ENCODE measurements around the gene NHSL2. TPM values are rescaled to one million over a fixed set of nuclear protein-coding genes. Genes with fewer than 3 reads are reported as not detected.

The NHSL2 gene
- polyA plus RNA-seq, 4 donors = under 0.01 to 2.9 (median 1.5) TPM; not detected in 1

- H3K4me1 ChIP-seq (ENCODE audit: control insufficient read depth in 3 of 3, insufficient read depth in 2 of 3, low read depth in 1 of 3, low read length in 2 of 3) = no peaks in the 10 kb centered on the region
- DNase-seq (no peak), FAIRE-seq (no peak)
- H3K4me3 ChIP-seq (ENCODE audit: low read depth in 1 of 3, low read length in 3 of 3) = no peak overlapping the region
- no peaks in the 10 kb centered on the region for H3K9me3 ChIP-seq (ENCODE audit: control insufficient read depth in 2 of 2, insufficient read depth in 1 of 2, low read depth in 1 of 2, low read length in 1 of 2)
- H3K27ac ChIP-seq (ENCODE audit: low read depth in 1 of 3, low read length in 2 of 3) = peak overlapping the region in 1 of 3 donors; percentile 22
- no peaks in the 10 kb centered on the region for H3K27me3 ChIP-seq (ENCODE audit: control insufficient read depth in 3 of 3, insufficient read depth in 3 of 3, low read length in 3 of 3)
- H3K36me3 ChIP-seq (ENCODE audit: control insufficient read depth in 3 of 3, insufficient read depth in 2 of 3, low read depth in 1 of 3, low read length in 3 of 3) = peaks cover 0 to 2% (median 0%) of the 10 kb centered on the region in 3 donors
- 47 to 60% (median 58%) methylated on average over 8 of the region's 8 CpGs for WGBS, 3 donors
These were observed 231.6 kb downstream of the NHSL2 start for GRCh38 chrX:72142094-72142793.

GRCh38 chrX:72142794-72143608, 232.4 kb downstream of the NHSL2 start:
- WGBS, 3 donors = 62 to 75% (median 69%) methylated on average over 11 of the region's 11 CpGs
- no peaks in the 10 kb centered on the region for H3K4me1 ChIP-seq (ENCODE audit: control insufficient read depth in 3 of 3, insufficient read depth in 2 of 3, low read depth in 1 of 3, low read length in 2 of 3)
- DNase-seq (no peak), FAIRE-seq (no peak)
- H3K9me3 ChIP-seq (ENCODE audit: control insufficient read depth in 2 of 2, insufficient read depth in 1 of 2, low read depth in 1 of 2, low read length in 1 of 2) = no peaks in the 10 kb centered on the region
- peaks cover 0 to 2% (median 0%) of the 10 kb centered on the region in 3 donors for H3K36me3 ChIP-seq (ENCODE audit: control insufficient read depth in 3 of 3, insufficient read depth in 2 of 3, low read depth in 1 of 3, low read length in 3 of 3)
- H3K4me3 ChIP-seq (ENCODE audit: low read depth in 1 of 3, low read length in 3 of 3) = no peak overlapping the region
- no peaks in the 10 kb centered on the region for H3K27me3 ChIP-seq (ENCODE audit: control insufficient read depth in 3 of 3, insufficient read depth in 3 of 3, low read length in 3 of 3)
- peak overlapping the region in 1 of 3 donors; percentile 22 for H3K27ac ChIP-seq (ENCODE audit: low read depth in 1 of 3, low read length in 2 of 3)

GRCh38 chrX:72143609-72143907, 232.9 kb downstream of the NHSL2 start:
- Histone ChIP-seq H3K4me3 (ENCODE audit: low read depth in 1 of 3, low read length in 3 of 3) (no peak overlapping the region), H3K27ac (ENCODE audit: low read depth in 1 of 3, low read length in 2 of 3) (no peak overlapping the region), H3K36me3 (ENCODE audit: control insufficient read depth in 3 of 3, insufficient read depth in 2 of 3, low read depth in 1 of 3, low read length in 3 of 3) (peaks cover 0 to 2% (median 0%) of the 10 kb centered on the region in 3 donors), H3K4me1 (ENCODE audit: control insufficient read depth in 3 of 3, insufficient read depth in 2 of 3, low read depth in 1 of 3, low read length in 2 of 3) (no peaks in the 10 kb centered on the region), H3K9me3 (ENCODE audit: control insufficient read depth in 2 of 2, insufficient read depth in 1 of 2, low read depth in 1 of 2, low read length in 1 of 2) (no peaks in the 10 kb centered on the region), H3K27me3 (ENCODE audit: control insufficient read depth in 3 of 3, insufficient read depth in 3 of 3, low read length in 3 of 3) (no peaks in the 10 kb centered on the region)
- DNase-seq (no peak), FAIRE-seq (no peak)
- WGBS, 3 donors = 68 to 76% (median 71%) methylated on average over 2 of the region's 2 CpGs

GRCh38 chrX:72145181-72145580, 234.5 kb downstream of the NHSL2 start:
- Histone ChIP-seq H3K36me3 (ENCODE audit: control insufficient read depth in 3 of 3, insufficient read depth in 2 of 3, low read depth in 1 of 3, low read length in 3 of 3) (no peaks in the 10 kb centered on the region), H3K27me3 (ENCODE audit: control insufficient read depth in 3 of 3, insufficient read depth in 3 of 3, low read length in 3 of 3) (no peaks in the 10 kb centered on the region), H3K4me3 (ENCODE audit: low read depth in 1 of 3, low read length in 3 of 3) (no peak overlapping the region), H3K4me1 (ENCODE audit: control insufficient read depth in 3 of 3, insufficient read depth in 2 of 3, low read depth in 1 of 3, low read length in 2 of 3) (no peaks in the 10 kb centered on the region), H3K9me3 (ENCODE audit: control insufficient read depth in 2 of 2, insufficient read depth in 1 of 2, low read depth in 1 of 2, low read length in 1 of 2) (no peaks in the 10 kb centered on the region), H3K27ac (ENCODE audit: low read depth in 1 of 3, low read length in 2 of 3) (no peak overlapping the region)
- FAIRE-seq = no peak
- 44 to 50% (median 47%) methylated on average over 2 of the region's 2 CpGs for WGBS, 3 donors
- no peak for DNase-seq

- WGBS, 3 donors = 53 to 76% (median 71%) methylated on average over 2 of the region's 2 CpGs
- no peaks in the 10 kb centered on the region for H3K36me3 ChIP-seq (ENCODE audit: control insufficient read depth in 3 of 3, insufficient read depth in 2 of 3, low read depth in 1 of 3, low read length in 3 of 3)
These were observed 235.9 kb downstream of the NHSL2 start for GRCh38 chrX:72146527-72146926.

GRCh38 chrX:72158773-72159172, 248.1 kb downstream of the NHSL2 start:
- 81 to 92% (median 81%) methylated on average over 3 of the region's 3 CpGs for WGBS, 3 donors
- no peaks in the 10 kb centered on the region for H3K27me3 ChIP-seq (ENCODE audit: control insufficient read depth in 3 of 3, insufficient read depth in 3 of 3, low read length in 3 of 3)
- no peaks in the 10 kb centered on the region for H3K36me3 ChIP-seq (ENCODE audit: control insufficient read depth in 3 of 3, insufficient read depth in 2 of 3, low read depth in 1 of 3, low read length in 3 of 3)
- H3K27ac ChIP-seq (ENCODE audit: low read depth in 1 of 3, low read length in 2 of 3) = no peak overlapping the region
- FAIRE-seq (no peak), DNase-seq (no peak)
- H3K9me3 ChIP-seq (ENCODE audit: control insufficient read depth in 2 of 2, insufficient read depth in 1 of 2, low read depth in 1 of 2, low read length in 1 of 2) = no peaks in the 10 kb centered on the region
- no peaks in the 10 kb centered on the region for H3K4me1 ChIP-seq (ENCODE audit: control insufficient read depth in 3 of 3, insufficient read depth in 2 of 3, low read depth in 1 of 3, low read length in 2 of 3)
- H3K4me3 ChIP-seq (ENCODE audit: low read depth in 1 of 3, low read length in 3 of 3) = no peak overlapping the region

More at GRCh38 chrX:72146527-72146926, 235.9 kb downstream of the NHSL2 start:
- Histone ChIP-seq H3K9me3 (ENCODE audit: control insufficient read depth in 2 of 2, insufficient read depth in 1 of 2, low read depth in 1 of 2, low read length in 1 of 2) (no peaks in the 10 kb centered on the region), H3K4me3 (ENCODE audit: low read depth in 1 of 3, low read length in 3 of 3) (no peak overlapping the region), H3K27ac (ENCODE audit: low read depth in 1 of 3, low read length in 2 of 3) (no peak overlapping the region), H3K27me3 (ENCODE audit: control insufficient read depth in 3 of 3, insufficient read depth in 3 of 3, low read length in 3 of 3) (no peaks in the 10 kb centered on the region), H3K4me1 (ENCODE audit: control insufficient read depth in 3 of 3, insufficient read depth in 2 of 3, low read depth in 1 of 3, low read length in 2 of 3) (no peaks in the 10 kb centered on the region)
- FAIRE-seq = no peak
- no peak for DNase-seq

- no peak overlapping the region for H3K27ac ChIP-seq (ENCODE audit: low read depth in 1 of 3, low read length in 2 of 3)
- no peaks in the 10 kb centered on the region for H3K36me3 ChIP-seq (ENCODE audit: control insufficient read depth in 3 of 3, insufficient read depth in 2 of 3, low read depth in 1 of 3, low read length in 3 of 3)
- DNase-seq (no peak), FAIRE-seq (no peak)
- WGBS, 3 donors = 82 to 86% (median 83%) methylated on average over 10 of the region's 10 CpGs
- no peaks in the 10 kb centered on the region for H3K4me1 ChIP-seq (ENCODE audit: control insufficient read depth in 3 of 3, insufficient read depth in 2 of 3, low read depth in 1 of 3, low read length in 2 of 3)
- no peaks in the 10 kb centered on the region for H3K27me3 ChIP-seq (ENCODE audit: control insufficient read depth in 3 of 3, insufficient read depth in 3 of 3, low read length in 3 of 3)
- H3K9me3 ChIP-seq (ENCODE audit: control insufficient read depth in 2 of 2, insufficient read depth in 1 of 2, low read depth in 1 of 2, low read length in 1 of 2) = no peaks in the 10 kb centered on the region
- H3K4me3 ChIP-seq (ENCODE audit: low read depth in 1 of 3, low read length in 3 of 3) = no peak overlapping the region
These were observed 249.1 kb downstream of the NHSL2 start for GRCh38 chrX:72159769-72160168.

- Histone ChIP-seq H3K9me3 (ENCODE audit: control insufficient read depth in 2 of 2, insufficient read depth in 1 of 2, low read depth in 1 of 2, low read length in 1 of 2) (no peaks in the 10 kb centered on the region), H3K27me3 (ENCODE audit: control insufficient read depth in 3 of 3, insufficient read depth in 3 of 3, low read length in 3 of 3) (no peaks in the 10 kb centered on the region), H3K36me3 (ENCODE audit: control insufficient read depth in 3 of 3, insufficient read depth in 2 of 3, low read depth in 1 of 3, low read length in 3 of 3) (no peaks in the 10 kb centered on the region), H3K27ac (ENCODE audit: low read depth in 1 of 3, low read length in 2 of 3) (no peak overlapping the region), H3K4me1 (ENCODE audit: control insufficient read depth in 3 of 3, insufficient read depth in 2 of 3, low read depth in 1 of 3, low read length in 2 of 3) (no peaks in the 10 kb centered on the region), H3K4me3 (ENCODE audit: low read depth in 1 of 3, low read length in 3 of 3) (no peak overlapping the region)
- FAIRE-seq = no peak
- WGBS, 3 donors = 67 to 82% (median 81%) methylated on average over 4 of the region's 4 CpGs
- DNase-seq = no peak
These were observed 254.9 kb downstream of the NHSL2 start for GRCh38 chrX:72165551-72165950.

Measured in small intestine (tissue), 7 donors.